ENCODE data around the gene TNPO1.
"Not testable (repeated sequence)": the region's sequence is repeated elsewhere in the genome, so short reads cannot be mapped to it uniquely, and the experiment has no call there.

TNPO1 gene

DNA sequence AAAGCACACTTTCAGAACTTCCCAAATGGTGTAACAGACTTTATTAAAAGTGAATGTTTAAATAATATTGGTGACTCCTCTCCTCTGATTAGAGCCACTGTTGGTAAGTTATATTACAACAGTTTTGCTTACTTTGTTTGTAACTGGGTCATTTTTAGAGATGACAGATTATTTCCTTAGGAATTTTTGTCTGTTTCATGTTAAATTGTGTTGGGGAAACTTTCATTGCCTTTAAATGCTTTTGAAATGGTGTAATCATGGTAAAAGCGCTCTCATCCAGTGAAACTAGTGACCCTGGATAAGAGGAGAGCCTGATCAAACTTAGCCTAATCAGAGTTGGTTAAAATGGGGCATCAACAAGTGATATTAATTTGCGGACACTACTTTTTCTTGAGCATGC, 39.4 kb downstream of the TNPO1 start:
- no peak for DNase-seq

DNA sequence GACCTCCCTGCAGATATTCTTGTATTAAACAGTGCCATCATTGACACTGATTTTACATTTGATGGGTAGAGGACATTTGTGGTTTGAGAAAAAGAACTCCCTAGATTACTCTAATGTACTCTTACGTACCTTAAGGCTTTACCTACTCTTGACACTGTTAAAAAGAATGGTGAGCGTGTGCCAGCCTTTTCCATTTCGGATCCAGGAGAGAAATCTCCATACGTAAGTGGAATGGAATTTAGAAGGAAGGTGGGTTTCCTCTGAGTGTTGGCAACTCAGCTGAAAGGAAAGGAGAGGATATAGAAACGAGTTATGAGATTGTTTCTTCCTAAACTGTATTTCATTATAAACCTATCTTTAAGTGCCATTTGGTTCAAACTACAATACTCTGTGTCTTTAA, 40.9 kb downstream of the TNPO1 start:
- DNase-seq: no peak

DNA sequence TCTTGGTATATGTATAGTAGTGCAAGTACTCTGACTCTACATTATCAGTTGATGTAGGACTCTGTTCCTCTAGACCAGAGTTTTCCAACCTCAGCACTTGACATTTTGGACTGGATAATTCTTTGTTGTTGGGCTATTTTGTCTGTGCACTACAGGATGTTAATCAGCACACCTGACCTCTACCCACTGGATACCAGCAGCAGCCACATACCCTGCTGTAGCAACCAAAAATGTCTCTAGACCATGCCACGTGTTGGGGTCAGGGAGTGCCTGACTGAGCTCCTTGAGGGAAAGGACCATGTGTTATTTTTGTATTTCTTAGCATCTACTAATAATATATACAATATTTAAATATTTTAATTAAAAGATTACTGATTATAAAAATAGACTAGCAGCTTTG, 42.7 kb downstream of the TNPO1 start:
- DNase-seq: no peak

DNA sequence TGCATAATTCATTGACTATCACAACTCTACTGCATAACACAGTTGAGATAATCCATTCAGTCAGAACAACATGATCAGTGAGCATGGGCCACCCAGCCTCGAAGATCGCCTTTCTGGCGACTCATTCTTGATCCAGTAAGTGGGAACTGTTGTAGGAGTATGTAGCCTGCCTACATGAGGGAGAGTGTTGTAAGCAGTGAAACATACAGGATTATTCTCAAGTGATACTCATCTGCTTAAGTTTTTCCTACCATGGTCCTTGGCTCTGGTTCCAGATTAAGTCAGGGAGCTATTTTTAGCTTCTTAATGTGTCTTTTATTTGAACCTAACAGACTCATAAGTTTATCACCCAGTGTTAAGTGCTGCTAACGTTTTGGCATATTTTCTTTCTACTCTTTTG, 44.0 kb downstream of the TNPO1 start:
- no peak for DNase-seq

DNA sequence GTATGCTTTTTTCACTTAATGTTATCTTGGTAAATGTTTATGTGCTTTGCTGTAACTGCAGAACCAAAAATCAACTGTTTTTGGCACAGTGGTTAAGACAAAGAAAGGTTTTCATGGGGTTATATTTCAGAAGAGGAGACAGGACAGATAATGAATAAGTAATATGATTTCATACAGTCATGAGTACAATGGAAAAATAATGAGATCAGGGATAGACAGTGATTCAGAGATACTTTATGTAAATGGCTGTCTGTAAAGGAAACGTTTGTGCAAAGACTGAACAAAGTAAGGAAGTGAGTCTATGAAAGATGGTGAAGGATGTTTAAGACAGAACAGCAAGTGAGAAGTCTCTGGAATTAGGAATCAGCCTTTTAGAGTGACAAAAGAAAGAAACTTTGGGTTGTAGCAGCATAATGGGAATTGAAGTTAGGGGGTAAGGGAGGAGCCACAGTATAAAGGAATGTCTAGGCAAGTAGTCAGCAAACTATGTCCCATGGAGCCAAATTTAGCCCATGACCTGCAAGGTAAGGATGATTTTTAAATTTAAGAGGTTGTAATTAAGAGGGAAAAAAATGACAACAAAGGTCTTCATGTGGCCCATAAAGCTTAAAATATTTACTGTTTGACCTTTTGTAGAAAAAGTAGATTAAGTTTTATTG, 55.0 kb downstream of the TNPO1 start:
- no peak for DNase-seq

DNA sequence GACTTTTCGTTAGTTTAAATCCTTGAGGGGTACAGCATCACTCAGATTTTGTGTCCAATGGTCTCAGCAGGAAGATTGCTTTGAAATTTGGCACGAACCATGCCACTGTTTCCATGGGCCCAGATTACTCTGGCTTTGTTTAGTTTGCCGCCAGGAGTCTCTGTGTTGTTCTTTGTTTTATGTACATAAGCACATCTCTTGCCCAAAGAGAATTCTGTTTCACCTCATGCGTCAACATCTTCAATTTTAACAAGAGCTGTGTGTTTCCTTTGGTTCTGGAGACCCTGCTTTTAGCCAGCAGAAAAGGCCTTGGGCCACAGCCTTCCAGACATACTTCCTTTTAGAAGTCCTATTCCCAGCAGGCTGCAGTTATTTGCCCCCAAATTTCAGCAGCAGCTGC, 62.4 kb downstream of the TNPO1 start:
- DNase-seq: no peak

DNA sequence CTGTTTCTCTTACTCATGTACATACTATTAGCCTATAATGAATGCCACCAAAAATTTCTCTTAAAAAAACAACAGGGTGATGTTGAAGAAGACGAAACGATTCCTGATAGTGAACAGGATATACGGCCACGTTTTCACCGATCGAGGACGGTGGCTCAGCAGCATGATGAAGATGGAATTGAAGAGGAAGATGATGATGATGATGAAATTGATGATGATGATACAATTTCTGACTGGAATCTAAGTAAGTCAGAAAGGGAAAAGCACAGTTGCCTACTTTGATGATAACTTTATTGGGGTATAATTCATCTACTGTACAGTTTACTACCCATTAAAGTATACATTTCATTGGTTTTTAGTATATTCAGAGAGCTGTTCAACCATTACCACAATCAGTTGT, 66.5 kb downstream of the TNPO1 start:
- DNase-seq: no peak

DNA sequence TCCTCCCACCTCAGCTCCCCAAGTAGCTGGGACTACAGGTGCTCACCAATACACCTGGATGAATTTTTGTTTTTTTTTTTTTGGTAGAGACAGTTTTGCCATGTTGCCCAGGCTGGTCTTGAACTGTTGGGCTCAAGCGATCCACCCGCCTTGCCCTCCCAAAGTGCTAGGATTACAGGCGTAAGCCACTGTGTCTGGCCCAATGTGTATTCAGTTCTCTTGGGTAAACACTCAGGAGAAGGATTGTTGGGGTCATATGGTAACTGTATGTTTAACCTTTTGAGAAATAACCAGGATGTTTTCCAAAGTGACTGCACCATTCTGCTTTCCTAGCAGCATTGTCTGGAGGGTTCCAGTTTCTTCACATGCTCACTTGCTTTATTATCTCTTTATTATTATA, 67.4 kb downstream of the TNPO1 start:
- no peak for DNase-seq

DNA sequence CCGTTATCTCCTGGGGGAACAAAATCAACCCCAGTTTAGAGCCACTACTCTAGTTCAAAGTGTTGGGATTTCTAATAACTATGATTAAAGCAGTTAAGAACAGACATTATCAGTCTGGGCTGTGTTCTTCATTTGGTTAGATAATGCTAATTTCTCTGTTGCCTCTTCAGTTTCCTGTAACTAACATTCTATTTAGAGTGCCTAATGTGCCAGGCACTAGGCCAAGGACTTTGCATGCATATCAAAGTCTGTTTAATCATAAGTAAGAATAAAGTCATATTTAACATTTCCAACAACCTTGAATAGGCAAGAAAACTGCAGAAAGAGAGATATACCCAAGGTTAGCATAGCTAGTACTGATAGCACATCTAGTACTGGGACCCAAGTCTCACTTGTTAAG, 68.4 kb downstream of the TNPO1 start:
- no peak for DNase-seq

DNA sequence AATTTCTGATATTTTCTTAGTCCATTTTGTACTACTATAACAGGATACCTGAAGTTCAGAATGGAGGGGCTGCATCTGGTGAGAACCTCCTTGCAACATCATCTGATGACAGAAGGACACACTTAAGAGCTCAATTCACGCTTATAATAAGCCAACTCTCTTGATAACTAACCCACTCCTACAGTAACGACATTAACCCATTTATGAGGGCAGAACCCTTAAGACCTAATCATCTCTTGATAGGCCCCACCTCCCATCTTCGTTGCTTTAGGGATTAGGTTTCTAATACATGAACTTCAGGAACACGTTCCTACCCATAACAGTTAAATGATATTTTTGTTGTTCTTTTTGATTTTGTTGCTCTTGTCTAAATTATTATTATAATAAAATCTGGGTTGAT, 69.4 kb downstream of the TNPO1 start:
- DNase-seq: no peak

DNA sequence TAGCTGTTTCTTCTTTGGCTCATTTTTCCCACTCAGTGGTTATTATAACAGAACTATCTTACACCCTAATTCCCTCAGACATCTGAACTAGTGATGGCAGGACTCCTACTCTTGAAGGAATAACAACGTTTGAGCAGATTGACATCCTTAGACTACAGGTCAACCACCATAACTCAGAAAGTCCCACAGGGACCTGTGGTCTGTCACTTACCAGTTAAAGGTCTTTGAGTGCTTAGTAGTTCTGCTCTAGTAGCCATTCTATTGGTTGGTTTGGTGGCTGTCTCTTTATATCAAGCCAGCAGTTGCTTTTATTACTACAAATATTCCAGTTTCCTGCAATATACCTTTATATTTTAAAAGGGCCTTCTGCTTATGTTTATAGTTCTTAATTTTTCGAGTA, 72.1 kb downstream of the TNPO1 start:
- no peak for DNase-seq

DNA sequence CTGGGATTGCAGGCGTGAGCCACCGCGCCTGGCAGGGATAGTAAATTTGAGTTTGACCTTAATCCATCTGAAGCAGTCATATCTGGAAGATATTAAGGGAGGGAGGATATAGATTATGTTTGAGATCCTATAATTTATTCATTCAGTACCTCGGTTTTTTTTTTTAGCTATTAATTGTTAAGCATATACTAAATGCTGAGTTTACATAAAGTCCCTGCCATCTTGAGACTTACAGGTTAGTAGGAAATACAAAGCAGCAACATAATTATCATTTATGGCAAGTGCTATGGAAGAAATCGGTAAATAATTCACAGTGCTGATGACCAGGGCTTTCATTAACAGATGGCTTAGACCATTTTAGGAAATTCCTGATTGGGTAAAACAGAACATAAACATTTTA, 72.9 kb downstream of the TNPO1 start:
- no peak for DNase-seq

DNA sequence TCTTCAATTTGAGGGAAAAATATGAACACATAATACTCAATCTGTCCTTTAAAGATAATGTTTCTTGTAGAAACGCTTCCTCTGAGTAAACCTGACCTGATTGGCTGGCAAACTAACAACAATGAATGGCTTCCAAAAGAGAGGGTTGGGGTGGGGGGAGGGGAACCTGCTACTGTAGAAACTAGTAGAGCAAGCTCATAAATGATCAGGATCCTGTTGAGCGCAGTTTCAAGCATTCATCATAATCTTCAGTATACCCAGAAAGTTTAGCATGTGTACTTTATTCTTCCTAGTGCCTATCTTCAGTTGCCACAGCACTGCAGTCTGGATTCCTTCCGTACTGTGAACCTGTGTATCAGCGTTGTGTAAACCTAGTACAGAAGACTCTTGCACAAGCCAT, 76.4 kb downstream of the TNPO1 start:
- DNase-seq: no peak

DNA sequence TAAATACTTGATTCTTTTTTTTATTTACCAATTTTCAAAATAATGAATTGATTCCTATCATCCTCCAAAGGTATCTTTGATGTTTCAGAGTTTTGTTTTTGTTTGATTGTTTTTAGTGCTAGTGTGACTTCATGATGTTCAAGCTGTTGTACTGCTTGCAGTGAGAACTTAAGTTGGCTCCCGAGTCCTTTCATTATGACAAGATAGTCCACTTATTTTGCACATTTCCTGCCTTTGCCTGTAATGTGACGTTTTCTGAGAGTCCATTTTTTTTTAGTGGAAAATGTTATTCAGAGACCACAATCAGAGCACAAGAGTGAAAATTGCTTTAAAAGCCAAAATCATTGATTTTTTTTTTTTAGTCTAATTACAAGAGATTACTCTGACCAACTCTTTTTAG, 79.3 kb downstream of the TNPO1 start:
- DNase-seq: no peak

DNA sequence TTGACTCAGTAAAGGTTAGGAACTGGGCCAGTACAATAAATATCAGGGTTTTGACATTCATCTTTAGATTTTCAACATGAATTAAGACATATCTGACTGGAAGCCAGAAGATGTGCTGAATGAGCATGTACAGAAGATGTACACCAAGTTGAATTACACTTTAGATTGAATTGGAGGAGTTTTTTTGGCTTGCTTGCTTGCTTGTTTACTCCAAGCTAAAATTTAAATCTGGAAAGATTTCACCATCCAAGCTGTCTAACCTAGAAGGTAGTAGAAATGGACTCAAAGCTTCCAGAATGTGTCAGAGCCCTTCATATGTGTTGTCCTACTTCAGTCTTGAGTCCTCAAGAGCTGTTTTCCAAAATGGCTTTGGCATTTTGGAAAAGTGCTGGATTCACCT, 90.3 kb downstream of the TNPO1 start:
- no peak for DNase-seq

DNA sequence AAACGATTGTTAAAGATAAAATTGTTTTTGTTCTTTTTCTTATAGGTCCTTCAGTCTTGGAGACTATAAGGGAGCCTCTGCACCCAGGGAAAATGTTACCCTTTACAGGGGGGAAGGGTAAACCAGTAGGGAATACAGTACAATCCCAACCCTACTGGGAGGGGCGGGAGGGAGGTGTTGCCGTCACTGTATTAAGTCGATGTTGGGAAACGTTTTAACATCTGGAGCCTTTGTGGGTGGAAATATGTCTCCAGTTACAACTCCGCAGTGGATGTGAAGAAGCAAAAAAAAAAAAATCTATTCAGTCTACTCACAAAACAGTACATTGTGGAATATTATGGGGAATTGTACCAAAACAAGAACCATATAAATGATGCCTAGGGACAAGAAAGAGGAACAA, 92.2 kb downstream of the TNPO1 start:
- DNase-seq: no peak

DNA sequence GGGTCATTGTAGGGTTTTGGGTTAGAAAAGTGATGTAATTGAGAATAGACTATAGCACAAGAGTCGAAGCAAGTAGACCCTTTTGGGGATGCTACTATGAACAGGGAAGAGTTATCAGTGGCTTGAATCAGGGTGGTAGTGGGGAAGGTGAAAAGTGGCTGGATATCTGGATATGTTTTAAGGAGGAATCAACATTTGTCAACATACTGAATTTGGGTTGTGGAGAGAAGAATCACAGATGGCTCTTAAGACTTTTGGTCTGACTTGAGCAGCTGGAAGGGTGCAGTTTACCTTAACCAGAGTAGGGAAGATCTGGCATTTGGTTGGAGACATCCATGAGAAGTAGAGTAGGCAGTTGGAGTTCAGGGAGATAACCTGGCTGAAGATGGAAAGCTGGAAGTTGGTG, 100.9 kb downstream of the TNPO1 start:
- DNase-seq: no peak

DNA sequence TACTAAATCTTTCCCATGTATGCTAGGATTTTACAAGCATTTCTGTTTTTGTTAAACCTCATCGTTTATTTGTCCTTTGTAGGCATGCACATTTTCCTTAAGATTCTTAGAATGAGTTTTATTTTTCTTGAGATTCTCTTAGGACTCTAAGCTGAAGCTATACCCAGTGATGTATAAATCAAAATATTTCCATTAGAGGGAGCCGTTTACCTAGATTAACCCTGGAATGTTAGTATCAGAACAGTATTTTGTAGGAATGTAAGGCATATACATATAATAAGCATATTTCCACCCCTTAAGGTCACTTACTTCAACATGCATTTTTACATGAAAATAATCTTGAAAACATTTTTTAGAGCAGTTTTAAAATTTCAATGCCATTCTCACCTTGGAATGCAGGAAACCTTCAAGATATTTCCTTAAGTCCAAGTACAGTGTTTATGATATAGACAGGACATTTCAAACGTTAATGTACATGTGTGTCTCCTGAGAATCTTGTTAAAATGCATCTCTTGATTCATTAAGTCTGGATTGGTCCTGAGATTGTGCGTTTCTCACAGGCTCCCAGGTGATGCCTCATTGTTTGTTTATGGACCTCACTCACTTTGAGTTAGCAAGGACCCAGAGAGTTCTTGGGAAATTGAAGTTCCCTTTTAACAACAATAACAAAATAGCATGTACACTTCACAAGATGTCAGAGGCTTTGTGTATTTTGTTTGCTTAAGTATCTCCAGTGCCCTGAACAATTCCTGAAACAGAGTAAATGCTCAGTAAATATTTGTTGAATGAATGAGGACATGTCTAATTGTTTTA, 104.4 kb downstream of the TNPO1 start:
- no peak for DNase-seq

DNA sequence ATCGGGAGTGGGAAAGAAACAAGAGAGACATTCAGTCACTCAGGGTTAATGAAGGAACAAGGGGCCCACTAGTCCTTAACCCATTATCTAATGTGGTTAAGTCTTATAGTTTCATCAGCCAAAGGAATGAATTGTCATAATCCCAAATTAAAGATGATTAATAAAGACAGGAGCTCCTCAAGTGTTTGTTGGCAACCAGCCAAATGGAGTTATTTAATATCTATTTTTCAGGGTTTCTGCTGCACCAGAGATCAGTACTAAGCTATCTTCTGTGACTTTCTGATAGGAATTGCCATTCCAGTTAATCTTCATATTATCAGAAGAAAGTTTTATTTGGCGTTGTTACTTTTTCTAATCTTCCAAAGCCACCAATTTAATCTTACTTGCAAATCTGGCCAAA, 105.4 kb downstream of the TNPO1 start:
- no peak for DNase-seq

DNA sequence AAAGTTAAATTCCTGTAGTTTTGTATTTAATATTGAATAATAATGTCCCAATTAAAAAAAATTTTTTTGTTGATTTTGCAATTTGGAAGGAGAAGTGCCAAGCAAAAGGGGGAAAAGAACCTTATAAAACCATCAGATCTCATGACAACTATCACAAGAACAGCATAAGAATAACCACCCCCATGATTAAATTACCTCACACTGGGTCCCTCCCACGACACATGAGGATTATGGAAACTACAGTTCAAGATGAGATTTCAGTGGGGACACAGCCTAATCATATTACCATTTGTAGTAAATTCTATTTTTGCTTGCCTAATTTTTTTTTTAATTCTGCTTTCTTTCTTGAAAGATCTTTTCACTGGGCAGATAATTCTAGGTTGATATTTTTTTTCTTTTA, 106.0 kb downstream of the TNPO1 start:
- DNase-seq: no peak

DNA sequence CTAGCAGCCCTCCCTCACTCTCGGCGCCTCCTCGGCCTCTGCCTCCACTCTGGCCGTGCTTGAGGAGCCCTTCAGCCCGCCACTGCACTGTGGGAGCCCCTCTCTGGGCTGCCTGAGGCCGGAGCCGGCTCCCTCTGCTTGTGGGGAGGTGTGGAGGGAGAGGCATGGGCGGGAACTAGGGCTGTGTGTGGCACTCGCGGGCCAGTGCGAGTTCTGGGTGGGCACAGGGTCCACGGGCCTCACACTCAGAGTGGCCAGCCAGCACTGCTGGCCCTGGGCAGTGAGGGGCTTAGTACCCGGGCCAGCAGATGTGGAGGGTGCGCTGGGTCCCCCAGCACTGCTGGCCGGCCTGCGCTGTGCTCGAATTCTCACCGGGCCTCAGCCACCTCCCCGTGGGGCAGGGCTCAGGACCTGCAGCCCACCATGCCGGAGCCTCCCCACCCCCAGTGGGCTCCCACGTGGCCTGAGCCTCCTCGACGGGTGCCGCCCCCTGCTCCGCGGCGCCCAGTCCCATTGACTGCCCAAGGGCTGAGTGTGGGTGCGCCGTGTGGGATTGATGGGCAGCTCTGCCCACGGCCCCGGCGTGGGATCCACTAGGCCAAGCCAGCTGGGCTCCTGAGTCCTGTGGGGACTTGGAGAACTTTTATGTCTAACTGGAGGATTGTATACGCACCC, 109.0 kb downstream of the TNPO1 start:
- no peak for DNase-seq

DNA sequence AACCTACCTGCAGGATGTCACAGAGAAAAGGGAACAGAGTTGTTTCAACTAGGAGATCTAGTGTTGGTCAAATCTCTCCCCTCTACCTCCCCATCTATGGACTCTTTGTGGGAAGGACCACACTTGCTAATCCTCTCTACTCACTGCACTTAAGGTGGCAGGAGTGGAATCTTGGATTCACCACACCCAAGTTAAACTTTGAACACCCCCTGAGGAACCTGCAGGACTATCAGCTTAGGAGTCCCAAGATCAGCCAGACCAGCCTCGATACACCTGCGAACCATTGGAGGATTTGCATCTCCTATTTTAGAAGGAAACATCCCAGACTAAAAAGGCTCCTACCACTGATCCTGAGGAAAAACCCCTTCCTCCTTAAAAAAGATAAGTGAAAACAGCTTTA, 116.2 kb downstream of the TNPO1 start:
- not testable (repeated sequence) for DNase-seq

DNA sequence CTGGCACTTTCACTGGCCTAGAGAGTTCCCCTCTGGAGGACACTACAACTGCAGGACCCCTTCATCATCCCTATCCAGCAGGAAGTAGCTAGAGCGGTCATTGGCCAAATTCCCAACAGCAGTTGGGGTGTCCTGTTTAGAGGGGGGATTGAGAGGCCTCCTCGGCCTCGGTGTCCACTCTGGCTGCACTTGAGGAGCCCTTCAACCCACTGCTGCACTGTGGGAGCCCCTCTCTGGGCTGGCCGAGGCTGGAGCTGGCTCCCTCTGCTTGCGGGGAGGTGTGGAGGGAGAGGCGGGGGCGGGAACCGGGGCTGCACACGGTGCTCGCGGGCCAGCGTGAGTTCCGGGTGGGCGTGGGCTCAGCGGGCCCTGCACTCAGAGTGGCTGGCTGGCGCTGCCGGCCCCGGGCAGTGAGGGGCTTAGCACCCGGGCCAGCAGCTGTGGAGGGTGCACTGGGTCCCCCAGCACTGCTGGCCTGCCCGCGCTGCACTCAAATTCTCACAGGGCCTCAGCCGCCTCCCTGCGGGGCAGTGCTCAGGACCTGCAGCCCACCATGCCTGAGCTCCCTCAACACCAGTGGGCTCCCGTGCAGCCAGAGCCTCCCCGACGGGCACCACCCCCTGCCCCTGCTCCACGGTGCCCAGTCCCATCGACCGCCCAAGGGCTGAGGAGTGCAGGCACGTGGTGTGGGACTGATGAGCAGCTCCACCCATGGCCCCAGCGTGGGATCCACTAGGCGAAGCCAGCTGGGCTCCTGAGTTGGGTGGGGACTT, 118.7 kb downstream of the TNPO1 start:
- DNase-seq: not testable (repeated sequence)

DNA sequence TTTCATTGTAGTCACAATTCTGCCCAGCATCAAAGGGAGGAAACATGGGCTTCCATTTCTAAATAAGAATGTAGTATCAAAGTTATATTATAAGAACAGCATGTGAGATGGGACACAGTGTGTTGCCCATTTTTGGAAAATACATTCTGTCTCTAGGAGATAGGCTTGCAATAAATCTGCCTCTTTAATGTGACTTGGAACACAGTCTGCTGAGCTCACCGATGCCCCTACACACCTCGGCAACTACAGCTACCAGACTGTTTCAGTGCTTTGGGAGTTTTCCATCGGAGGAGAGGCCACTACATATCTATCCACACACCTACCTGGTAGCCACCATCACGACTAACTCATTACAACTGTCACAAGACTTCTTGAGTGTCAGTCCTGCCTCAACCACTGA, 120.4 kb downstream of the TNPO1 start:
- DNase-seq: no peak
